GM12891 (cell line): ENCODE results near the gene WDR90.

Experiments used
- PAX5 ChIP-seq: IDR thresholded peaks from 2 replicates; pipeline ENCODE4 v1.6.1; 2011; ENCODE audit warnings: low read length, moderate library complexity, mild to moderate bottlenecking; ENCODE audit not compliant: insufficient read depth, severe bottlenecking
- POLR2A ChIP-seq: IDR thresholded peaks from 2 replicates; pipeline ENCODE4 v1.6.1; 2011; ENCODE audit warnings: low read depth, low read length, control low read depth
- POLR2AphosphoS5 ChIP-seq: IDR thresholded peaks from 2 replicates; pipeline ENCODE4 v1.6.1; 2011; ENCODE audit warnings: low read depth, low read length, control low read depth
- POU2F2 ChIP-seq: IDR thresholded peaks from 2 replicates; pipeline ENCODE4 v1.6.1; 2011; ENCODE audit warnings: low read depth, mild to moderate bottlenecking, control low read depth, low read length, moderate library complexity
- SPI1 ChIP-seq: IDR thresholded peaks from 2 replicates; pipeline ENCODE4 v1.6.1; 2011; ENCODE audit warnings: low read depth, low read length, control low read depth
- TAF1 ChIP-seq: IDR thresholded peaks from 2 replicates; pipeline ENCODE4 v1.6.1; 2011; ENCODE audit warnings: low read depth, low read length, control low read depth

GRCh38 chr16:708959-709358 is 59.8 kb downstream of the WDR90 start:
- TF ChIP-seq POLR2A = no peak
- no peak for TF ChIP-seq POLR2AphosphoS5
- no peak for TF ChIP-seq PAX5
- no peak for TF ChIP-seq TAF1
- no peak for TF ChIP-seq SPI1
- TF ChIP-seq POU2F2 = no peak
